Upper lobe of right lung (tissue), 1 donor: ENCODE results near the gene STXBP5. TPM values are rescaled to one million over a fixed set of nuclear protein-coding genes. Genes with fewer than 3 reads are reported as not detected.

Source experiments
- ATAC-seq: fragments of 200-7000 bp; cut with Tn5 transposase; one replicate; pipeline ENCODE4 v1.9.1; 2020; ENCODE audit warnings: mild to moderate bottlenecking, moderate library complexity
- DNase-seq: peaks from one replicate; pipeline ENCODE4 v3.0.0-alpha.2; 2020
- H3K27ac ChIP-seq: fragments of 200-600 bp; one replicate; pipeline ENCODE4 v1.8.0; 2022
- H3K27me3 ChIP-seq: fragments of 200-600 bp; one replicate; pipeline ENCODE4 v1.8.0; 2022; ENCODE audit warnings: mild to moderate bottlenecking
- H3K36me3 ChIP-seq: fragments of 200-600 bp; one replicate; pipeline ENCODE4 v1.8.0; 2022
- H3K4me1 ChIP-seq: fragments of 200-600 bp; one replicate; pipeline ENCODE4 v1.8.0; 2022
- H3K4me3 ChIP-seq: fragments of 200-600 bp; one replicate; pipeline ENCODE4 v1.8.0; 2022; ENCODE audit warnings: mild to moderate bottlenecking
- H3K9me3 ChIP-seq: fragments of 200-600 bp; one replicate; pipeline ENCODE4 v1.8.0; 2022
- intact Hi-C: fragments of 100-400 bp; cut with DNase I; formaldehyde crosslinking; loops from one replicate; pipeline ENCODE4 v1.11.0; 2022
- total RNA-seq: library from RNA; stranded (reverse); fragmentation: NEBNext Ultra II Directional; extraction: Animal tissue kit (Norgen Biotek cat#: 25700); gene quantifications from one replicate; pipeline ENCODE4 v1.2.1, GENCODE V29; 2021
- TF ChIP-seq, protein P1 (sequence below): fragments of 200-600 bp; IDR thresholded peaks from one replicate; pipeline ENCODE4 v1.8.0; 2022; ENCODE audit warnings: antibody characterized with exemption
- donor health status: DM: no; HTN: yes; CAD: no; lungs with severe emphysema.

STXBP5 gene
- total RNA-seq, 1 donor from 2014 or later, result 22.1 TPM

DNA sequence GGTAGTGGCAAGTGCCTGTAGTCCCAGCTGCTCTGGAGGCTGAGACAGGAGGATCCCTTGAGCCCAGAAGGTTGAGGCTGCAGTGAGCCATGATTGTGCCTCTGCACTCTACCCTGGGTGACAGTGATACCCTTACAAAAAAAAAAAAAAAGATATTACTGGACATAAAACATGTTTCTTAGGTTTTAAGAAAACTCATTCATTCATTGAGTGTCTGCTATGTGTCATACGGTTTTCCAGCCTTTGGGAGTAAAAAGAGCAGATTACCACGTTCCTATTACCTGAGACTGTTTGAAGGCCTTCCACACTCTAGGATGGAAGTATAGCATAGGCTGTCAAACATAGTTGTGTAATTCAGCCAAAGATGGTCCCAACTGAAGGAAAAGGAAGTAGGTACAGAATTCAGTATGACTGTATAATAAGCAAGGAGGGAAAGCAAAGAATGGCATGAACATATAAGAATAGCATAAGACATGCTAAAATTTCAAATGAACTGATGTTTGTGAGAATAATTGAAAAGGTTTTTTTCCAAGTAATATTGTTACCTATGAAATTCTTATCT is 22.0 kb downstream of the STXBP5 start:
- H3K4me3 ChIP-seq, result no peak overlapping the region
- H3K9me3 ChIP-seq, result no peaks in the 10 kb centered on the region
- ATAC-seq (no peak), DNase-seq (no peak)
- peaks cover 6% of the 10 kb centered on the region for H3K4me1 ChIP-seq
- no peaks in the 10 kb centered on the region for H3K36me3 ChIP-seq
- TF ChIP-seq, protein P1, sequence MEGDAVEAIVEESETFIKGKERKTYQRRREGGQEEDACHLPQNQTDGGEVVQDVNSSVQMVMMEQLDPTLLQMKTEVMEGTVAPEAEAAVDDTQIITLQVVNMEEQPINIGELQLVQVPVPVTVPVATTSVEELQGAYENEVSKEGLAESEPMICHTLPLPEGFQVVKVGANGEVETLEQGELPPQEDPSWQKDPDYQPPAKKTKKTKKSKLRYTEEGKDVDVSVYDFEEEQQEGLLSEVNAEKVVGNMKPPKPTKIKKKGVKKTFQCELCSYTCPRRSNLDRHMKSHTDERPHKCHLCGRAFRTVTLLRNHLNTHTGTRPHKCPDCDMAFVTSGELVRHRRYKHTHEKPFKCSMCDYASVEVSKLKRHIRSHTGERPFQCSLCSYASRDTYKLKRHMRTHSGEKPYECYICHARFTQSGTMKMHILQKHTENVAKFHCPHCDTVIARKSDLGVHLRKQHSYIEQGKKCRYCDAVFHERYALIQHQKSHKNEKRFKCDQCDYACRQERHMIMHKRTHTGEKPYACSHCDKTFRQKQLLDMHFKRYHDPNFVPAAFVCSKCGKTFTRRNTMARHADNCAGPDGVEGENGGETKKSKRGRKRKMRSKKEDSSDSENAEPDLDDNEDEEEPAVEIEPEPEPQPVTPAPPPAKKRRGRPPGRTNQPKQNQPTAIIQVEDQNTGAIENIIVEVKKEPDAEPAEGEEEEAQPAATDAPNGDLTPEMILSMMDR, result no peak
- H3K27me3 ChIP-seq, result no peaks in the 10 kb centered on the region
- intact Hi-C loops, result no loop called here
- H3K27ac ChIP-seq, result no peak overlapping the region

GRCh38 chr6:147226877-147227276 is 22.7 kb downstream of the STXBP5 start:
- Histone ChIP-seq H3K27me3 (no peaks in the 10 kb centered on the region), H3K4me1 (peaks cover 6% of the 10 kb centered on the region), H3K27ac (no peak overlapping the region), H3K36me3 (no peaks in the 10 kb centered on the region), H3K9me3 (no peaks in the 10 kb centered on the region), H3K4me3 (no peak overlapping the region)
- intact Hi-C loops, result no loop called here
- ATAC-seq (no peak), DNase-seq (no peak)
- TF ChIP-seq, protein P1, result no peak

DNA sequence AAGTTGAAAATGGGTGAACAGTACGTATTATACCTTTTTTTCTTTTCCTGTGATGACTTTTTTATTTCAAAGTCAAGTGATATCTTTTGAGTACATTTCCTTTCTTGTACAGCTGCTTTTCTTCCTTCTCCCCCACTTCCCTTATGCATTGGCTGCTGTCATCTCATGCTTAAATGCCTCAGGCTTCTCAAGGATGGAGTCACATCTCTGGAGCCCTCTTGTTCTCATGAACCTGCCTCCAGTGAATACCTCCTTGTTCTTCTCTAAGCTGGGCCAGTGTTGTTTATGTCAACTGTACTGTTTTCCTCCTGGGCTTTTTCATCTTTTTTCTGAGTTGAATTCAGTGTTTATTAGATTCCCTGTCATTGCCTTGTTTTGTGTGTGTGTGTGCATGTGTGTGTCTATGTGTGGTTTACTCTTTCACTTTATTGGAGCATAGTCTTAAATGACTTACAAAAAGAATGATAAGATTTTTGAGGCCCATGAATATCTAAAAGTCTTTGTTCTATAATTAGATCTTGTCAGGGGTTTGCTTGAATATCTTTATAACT is 23.6 kb downstream of the STXBP5 start:
- H3K27ac ChIP-seq, result no peak overlapping the region
- H3K4me1 ChIP-seq, result peaks cover under 1% of the 10 kb centered on the region
- no peaks in the 10 kb centered on the region for H3K9me3 ChIP-seq
- no peak overlapping the region for H3K4me3 ChIP-seq
- intact Hi-C loops, result no loop called here
- H3K27me3 ChIP-seq, result no peaks in the 10 kb centered on the region
- DNase-seq, result no peak
- no peak for ATAC-seq
- H3K36me3 ChIP-seq, result no peaks in the 10 kb centered on the region
- TF ChIP-seq, protein P1, result no peak

DNA sequence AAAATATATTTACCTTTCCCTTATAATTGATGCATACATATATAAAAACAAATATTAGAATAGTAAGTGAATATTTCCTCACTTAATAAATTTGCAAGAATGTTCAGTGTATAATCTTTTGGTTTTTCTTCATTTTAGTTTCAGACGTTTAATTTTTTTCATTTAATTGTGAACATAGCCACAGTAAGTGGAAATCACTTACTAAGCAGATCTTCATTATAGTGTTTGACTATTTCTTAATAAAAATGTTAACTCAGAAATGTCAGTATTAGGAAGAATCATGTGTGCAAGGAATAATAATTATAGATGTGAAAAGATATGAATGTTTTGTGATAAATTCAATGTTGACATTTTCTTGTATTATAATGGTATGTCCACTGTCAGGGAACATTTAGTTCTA is 27.4 kb downstream of the STXBP5 start:
- ATAC-seq (no peak), DNase-seq (no peak)
- H3K4me1 ChIP-seq, result no peaks in the 10 kb centered on the region
- H3K27me3 ChIP-seq, result no peaks in the 10 kb centered on the region
- intact Hi-C loops, result no loop called here
- no peak overlapping the region for H3K4me3 ChIP-seq
- TF ChIP-seq, protein P1, result no peak
- no peak overlapping the region for H3K27ac ChIP-seq
- H3K9me3 ChIP-seq, result no peaks in the 10 kb centered on the region
- peaks cover under 1% of the 10 kb centered on the region for H3K36me3 ChIP-seq

DNA sequence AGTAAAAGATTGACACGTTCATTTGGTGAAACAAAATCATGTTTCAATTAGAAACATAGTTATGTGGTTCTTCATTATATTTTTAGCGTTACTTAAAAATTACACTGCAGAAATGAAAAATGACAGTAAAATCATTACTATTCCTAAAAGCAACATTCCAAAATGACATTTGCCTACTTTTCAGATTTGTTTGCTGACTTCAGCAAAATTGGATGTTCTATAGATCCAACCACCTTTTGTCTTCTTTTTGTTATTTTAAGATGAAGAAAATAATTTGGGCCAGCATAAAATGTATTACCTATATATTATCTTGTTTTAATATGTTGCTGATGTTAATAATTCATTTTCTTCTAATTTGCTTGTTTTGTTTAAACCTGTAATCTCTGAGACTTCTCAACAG is 30.5 kb downstream of the STXBP5 start:
- DNase-seq, result no peak
- H3K27me3 ChIP-seq, result no peaks in the 10 kb centered on the region
- H3K4me1 ChIP-seq, result no peaks in the 10 kb centered on the region
- H3K27ac ChIP-seq, result no peak overlapping the region
- no peak for ATAC-seq
- TF ChIP-seq, protein P1, result no peak
- no peak overlapping the region for H3K4me3 ChIP-seq
- H3K36me3 ChIP-seq, result peaks cover 9% of the 10 kb centered on the region
- intact Hi-C loops, result no loop called here
- H3K9me3 ChIP-seq, result no peaks in the 10 kb centered on the region

GRCh38 chr6:147238164-147238563 is 33.9 kb downstream of the STXBP5 start:
- Histone ChIP-seq H3K4me1 (no peaks in the 10 kb centered on the region), H3K9me3 (no peaks in the 10 kb centered on the region), H3K36me3 (peaks cover 24% of the 10 kb centered on the region), H3K27me3 (no peaks in the 10 kb centered on the region), H3K27ac (no peak overlapping the region), H3K4me3 (no peak overlapping the region)
- TF ChIP-seq, protein P1, result no peak
- ATAC-seq (no peak), DNase-seq (no peak)
- intact Hi-C loops, result no loop called here
